G401.6 (cell line): ENCODE results near the gene BRD9.

Experiments
- FAIRE-seq: peaks from 2 replicates; lab custom pipeline; 2012; peaks lifted over from hg19 to GRCh38; lab: Jason Lieb, UNC

Gene BRD9

DNA sequence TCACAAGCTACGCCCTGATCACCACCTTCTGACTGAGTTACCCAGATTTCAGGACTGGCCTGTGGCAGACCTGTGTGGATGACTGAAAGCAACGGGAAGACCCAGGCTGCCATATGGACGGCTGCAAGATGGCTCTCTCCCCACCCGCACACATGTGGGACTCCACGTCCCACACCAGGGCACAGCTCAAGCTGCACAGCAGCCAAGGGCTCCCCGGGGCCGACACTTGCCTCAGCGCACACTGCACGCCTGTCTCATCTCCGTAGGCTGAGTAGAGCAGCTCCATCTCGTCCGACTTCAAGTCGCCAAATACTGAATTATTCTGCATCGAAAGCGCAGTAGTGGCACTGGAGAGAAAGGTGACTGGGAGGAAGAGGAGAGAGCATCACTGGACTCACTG is 14.5 kb downstream of the BRD9 start:
- no peak for FAIRE-seq

DNA sequence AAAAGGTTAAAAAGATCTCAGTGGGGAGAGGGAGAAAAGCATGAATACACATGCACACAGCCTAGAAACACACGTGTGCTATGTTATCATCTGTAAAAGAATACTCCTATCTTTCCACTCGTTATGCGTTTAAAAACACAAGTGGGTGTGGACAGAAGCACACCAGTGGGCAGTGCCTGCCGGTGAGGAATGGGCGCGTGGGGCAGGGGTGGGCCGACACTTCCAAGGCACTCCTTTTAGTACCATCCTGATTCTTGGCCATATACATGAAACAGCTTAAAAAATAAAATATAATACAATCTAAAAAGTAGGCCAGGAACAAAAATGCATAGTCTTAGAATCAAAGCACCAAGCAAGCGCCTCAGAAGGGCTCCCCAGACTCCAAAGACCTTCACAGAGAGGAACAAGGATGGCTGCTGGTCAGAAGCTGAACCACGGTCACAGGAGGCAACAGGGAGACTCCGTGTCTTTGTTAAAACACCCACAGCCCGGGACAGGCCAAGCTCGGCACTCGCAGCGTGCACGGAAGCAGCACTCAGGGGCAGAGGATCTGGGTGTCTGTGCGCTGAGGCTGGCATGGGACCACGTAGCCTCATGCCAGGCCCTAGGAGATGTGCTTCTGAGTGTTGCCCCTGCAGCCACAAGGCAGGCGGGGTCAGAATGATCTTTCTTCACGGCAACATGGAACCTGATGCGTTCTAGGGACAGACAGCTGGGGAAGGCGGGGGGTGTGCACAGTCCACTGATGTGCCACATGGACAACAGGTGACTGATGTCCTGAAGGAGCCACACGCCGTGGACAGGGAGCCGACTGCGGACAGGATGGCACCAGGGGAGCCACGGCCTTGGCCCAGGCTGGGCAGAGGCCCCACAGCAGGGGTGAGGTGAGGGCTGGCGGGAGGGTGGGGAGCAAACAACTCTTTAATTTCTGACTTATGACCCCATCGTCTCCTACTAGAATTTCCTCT is 15.9 kb downstream of the BRD9 start:
- FAIRE-seq, result no peak

DNA sequence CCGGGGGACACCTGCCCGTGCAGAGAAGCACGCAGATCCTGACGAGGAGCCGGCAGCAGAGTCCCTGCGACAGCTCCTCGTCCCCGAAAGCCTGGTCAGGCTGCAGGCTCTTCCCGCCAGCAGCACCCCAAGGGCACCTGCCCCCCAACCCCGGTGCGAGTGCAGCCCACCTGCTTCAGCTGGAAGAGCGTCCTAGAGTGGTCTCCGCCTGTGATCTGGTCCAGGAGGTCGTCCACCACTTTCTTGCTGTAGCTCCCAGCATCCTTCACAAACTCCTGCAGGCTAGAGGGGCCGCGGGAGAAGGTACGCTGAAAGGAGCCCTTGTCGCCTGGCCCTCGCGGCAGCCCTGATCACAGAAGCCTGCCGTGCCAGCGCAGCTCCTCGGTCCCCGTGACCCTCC is 16.7 kb downstream of the BRD9 start:
- no peak for FAIRE-seq

DNA sequence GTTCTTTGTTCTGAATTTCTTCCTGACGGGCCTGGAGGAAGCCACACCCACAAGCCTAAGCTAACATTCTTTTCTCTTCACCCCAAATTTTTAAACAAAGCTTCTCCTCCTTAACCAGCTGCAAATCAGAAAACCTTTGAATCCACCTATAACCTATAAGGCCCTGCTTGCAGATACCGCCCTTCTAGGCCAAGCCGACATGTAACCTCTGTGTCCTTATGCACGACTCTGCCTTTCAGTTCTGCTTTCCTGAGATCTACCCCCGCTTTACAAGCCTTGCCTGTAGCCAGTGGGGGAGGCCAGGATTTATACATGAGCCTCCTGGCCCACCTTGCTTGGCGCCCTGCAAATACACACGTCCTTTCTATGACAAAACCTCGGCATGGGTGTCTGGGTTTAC is 19.3 kb downstream of the BRD9 start:
- FAIRE-seq, result no peak

DNA sequence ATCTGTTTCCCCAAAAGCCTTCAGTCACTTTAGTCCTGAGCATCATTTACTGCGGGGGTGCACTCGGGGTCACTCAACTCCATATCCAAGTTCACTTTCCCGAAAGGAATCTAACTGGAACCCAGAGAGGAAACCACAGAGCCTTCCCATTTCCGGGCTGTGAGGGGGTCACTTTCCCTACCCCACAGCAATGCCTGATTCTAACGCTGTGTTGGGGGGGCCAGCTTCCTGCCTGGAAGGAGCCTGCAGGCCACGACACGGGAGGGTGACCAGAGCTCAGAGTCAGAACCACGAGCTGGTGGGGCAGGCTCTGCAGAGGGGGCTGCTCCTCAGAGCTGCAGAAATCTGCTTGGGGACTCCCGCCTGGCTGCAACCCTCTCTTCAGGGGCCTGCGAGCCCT is 20.3 kb downstream of the BRD9 start:
- no peak for FAIRE-seq

DNA sequence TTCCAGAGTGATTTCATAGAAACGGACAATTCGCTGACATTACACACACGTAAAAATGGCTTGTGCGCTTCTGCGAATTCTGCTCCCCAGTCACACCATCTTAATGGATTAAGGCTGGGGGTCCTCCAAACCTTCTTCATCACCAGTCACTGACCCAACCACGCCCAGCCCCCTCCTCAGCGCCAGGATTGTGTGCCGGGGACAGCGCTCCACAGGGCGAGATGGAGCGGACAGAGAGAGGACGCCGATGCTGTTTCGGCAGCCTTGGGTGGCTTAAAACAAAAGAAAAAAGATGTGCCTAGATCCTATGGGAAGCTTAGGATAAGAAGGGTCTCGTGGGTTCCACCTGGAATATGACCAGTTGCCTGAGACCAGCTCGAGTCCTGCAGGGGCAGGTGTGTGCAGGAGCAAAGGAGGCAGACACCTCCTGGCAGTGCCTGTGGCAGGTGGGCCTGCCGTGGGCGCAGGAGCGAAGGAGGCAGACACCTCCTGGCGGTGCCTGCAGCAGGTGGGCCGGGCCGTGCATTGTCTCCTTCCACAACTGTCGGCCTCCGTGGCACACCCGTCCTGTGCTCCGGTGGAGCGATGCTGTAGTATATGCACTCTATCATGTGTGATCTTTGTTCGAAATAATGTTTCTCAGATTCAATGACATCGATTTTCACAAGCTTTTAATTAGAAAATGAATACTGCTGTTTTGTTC is 20.9 kb downstream of the BRD9 start:
- FAIRE-seq, result no peak

DNA sequence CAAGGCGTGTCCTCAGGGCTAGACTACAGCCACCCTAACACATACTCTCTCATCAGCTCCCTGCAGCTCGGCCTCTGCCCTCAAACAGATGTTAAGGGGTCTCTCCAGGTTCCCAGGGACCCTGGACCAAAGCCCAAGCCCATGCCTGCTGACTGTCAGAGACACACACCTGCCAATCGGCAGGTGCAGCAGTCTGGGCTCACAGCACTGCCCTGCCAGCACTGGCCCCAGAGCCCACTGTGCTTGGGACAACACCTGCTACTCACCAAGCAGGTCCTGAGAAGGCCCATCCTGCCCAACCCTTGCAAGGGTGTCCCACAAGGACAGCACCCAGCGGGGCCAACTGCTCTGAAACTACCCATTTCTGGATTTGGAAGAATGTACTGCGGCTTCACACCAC is 21.6 kb downstream of the BRD9 start:
- no peak for FAIRE-seq

DNA sequence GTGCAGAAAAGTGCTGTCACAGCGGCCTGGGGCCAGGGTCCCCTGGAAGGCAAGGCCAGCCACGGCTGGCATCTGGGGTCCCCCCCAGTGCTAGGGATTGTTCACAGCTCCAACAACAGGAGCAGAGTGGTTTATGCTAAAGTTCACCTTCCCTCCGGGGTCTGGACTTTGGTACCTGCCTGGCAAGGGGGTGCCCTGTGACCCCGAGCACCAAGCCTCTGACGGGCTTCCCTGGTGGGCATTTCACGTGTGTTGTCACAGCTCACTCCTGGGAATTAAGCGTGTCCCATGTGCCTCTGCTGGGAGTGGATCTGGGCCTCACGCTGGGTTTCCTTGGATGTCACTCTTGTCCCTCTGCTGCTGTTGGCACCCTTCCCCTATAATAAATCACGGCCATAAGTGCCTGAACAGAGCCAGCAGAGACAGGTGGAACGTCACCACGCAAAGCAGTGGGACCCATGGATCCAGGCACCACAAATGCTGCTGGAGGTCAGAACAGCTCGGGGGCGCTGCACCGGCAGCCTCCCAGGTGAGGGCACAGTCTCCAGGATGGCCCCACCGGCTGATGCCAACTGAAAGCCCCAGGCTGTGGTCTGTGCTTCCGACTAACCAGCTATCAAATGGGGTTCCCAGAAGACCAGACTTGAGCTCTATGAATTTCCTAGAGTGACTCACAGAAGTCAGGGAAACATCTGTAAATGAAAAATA is 24.0 kb downstream of the BRD9 start:
- FAIRE-seq, result no peak

DNA sequence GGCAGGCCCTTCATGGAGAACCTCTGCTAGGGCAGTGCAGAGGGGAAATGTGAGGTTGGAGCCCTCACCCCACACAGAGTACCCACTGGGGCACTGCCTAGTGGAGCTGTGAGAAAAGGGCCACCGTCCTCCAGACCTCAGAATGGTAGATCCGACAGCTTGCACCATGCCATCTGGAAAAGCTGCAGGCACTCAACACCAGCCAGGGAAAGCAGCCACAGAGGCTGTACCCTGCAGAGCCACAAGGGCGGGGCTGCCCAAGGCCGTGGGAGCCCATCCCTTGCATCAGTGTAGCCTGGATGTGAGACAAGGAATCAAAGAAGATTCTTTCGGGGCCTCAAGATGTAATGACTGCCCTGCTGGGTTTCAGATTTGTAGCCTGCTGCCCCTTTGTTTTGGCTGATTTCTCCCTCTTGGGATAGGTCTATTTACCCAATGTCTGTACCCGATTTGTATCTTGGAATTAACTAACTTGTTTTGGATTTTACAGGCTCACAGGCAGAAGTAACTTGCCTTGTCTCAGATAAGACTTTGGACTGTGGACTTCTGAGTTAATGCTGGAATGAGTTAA is 25.2 kb downstream of the BRD9 start:
- FAIRE-seq, result no peak

DNA sequence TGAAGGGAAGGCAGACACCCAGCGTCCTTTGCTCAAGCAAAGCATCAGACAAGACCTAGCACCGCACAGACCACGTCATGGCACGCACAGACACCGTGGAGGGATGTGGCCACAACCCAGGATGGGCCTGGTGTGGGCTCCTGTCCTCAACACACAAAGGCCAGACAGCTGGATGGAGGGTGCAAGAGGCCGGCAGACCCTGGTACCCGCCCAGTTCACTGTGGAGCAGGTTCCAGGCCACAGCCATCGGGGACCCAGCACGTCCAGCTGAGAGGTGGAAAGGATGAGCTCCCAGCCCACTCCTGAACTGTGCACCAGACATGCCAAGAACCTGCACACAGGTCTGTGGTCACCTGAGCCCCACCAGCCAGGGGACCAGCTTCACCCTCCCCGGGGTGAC is 26.8 kb downstream of the BRD9 start:
- no peak for FAIRE-seq

DNA sequence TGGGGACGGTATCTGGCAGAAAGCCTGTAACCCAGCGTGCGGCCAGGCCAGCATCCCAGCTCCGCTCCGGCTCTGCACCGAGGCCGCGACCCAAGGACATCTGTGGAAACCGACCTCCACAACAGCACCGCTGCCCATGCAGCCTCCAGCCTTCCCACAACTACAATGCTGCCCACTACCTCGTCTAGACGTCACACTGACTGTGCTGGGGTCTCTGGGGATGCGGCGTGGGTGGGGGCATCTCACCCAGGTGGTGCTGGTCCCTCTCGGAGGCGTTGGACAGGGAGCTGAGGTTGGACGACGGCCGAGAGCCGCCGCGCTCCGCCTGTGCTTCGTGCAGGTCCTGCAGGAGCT is 27.5 kb downstream of the BRD9 start:
- FAIRE-seq, result no peak

DNA sequence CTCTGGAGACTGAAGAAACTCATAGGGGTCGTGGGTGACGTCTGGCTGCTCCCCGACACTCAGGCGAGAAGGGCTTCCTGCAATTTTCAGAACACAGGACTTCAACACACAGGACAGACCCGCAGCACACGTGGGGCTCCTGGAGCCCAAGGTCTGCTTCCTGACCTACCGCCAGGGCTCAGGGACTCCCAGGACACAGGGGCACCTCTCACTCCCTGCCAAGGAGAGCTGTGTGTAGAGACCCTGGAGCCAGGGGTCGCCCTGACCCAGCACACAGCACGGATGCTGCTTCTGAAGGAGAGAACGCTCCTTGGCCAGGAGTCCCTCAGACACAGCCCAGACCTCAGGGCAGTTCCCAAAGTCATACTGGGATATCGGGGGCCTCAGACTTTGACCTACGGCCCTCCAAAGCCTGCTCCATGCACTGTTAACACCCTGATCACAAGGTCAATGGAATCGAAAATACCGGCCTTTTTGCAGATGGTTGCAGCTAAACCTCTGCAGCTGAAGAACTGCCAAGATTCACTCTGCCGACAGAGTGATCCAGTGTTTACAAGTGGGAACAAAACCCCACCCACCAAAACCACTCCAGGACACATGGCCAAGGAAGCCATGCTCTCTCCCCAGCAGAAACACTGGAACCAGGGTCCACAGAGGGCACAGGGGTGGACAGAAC is 28.0 kb downstream of the BRD9 start:
- FAIRE-seq, result no peak

DNA sequence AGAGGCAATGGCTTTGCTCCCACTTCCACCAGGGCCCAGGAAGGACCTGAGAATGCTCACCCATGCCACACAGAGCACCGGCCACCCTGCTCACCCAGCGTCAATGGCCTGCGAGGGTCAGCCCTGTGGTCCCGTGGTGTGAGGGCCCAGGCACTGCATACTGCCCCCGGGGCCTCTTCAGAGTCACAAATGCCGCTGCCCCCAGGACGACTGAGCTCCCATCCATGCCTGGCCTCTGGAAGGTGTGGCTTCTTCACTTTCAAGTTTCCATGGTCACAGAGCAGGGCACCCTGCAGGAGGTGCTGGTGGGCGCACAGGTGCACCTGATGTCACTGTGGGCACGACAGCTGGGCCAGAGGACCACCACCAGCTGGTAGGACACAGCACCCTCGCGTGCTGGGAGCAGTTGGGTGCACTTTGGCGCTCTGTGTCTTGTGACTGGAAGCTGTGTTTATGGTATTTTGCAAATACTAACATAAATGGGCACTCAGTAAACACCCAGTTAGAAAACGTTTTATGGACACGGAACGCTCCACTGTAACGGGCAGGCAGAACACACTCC is 29.3 kb downstream of the BRD9 start:
- FAIRE-seq, result no peak

DNA sequence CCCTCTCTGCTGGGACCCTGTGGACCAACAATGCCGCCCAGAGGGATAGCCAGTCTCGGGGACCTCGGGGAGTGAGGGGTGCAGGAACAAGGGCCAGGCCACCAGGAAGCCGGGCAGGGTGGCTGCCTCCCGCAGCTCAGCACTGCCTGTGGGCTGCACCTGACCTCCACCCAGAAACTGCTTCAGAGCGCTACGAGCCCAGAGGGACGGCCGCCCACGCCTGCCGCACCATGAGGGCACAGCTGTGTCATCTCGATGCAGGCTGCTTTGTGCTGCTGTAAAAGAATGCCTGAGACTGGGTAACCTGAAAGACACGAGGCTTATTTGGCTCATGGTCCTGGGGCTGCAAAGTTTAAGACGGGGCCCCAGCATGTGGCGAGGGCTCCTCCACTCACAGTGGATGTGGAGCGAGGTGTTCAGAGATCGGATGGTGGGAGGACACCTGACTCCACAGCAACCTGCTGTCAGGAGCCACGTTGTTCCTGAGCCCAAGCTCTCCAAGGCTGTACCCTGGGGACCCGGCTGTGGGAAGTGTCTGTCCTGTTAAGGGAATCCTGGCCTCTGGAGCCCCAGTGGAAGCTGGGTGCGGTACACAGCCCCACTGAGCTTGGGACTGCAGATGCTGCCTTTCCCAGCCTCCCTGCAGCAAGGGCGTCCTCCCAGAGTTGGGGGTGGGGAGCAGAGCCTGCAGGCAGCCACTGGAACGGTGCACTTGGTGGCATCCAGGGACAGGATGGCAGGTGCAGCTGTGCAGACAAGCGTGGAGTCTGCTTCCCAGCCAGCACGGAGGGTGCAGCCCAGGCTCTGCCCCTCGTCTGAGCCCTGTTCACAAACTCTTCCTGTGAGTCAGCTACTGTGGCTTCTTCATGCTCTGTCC is 30.0 kb downstream of the BRD9 start:
- FAIRE-seq, result no peak

DNA sequence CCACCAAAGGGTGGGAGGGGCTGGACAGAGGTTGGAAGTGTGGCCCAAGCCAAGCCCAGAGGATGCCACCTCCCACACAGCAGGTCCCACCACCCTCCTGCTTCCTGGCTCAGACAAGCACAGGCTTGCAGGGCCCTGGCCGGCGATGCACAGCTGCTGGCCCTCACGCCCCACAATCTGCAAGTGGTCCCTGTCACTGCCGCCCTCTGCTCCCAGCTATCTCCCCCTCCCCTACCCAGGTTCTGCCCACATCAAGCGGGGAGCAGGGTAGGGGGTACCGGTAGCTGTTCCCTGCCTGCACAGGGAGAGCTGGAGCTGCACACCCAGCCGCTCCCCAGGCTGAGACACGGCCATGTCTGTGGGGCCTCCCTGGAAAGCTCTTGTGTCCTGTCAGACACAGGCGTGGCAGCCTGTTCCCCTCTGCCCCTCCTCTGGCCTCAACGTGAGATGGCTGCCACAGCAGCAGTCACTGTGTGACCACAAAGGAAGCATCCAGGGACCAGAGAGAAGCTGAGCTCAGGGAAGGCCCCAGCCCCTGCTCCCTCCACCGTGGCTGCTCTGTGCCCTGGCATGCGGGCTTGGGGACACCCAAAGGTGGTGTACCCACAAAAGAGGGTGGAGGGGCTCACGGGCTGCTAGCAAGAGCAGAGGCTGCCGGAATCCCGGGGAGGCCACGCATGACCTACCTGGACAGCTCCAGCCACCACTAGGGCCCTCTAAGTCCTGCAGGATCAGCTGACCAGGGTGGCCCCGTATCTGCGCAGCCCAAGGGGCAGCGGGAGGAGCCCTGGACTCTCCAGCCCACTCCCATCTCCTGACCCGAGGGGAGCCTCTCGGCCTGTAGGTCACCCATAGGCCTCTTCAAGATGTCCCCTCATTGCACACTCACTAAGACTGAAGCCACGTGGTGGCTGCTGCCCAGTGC is 30.9 kb downstream of the BRD9 start:
- no peak for FAIRE-seq

DNA sequence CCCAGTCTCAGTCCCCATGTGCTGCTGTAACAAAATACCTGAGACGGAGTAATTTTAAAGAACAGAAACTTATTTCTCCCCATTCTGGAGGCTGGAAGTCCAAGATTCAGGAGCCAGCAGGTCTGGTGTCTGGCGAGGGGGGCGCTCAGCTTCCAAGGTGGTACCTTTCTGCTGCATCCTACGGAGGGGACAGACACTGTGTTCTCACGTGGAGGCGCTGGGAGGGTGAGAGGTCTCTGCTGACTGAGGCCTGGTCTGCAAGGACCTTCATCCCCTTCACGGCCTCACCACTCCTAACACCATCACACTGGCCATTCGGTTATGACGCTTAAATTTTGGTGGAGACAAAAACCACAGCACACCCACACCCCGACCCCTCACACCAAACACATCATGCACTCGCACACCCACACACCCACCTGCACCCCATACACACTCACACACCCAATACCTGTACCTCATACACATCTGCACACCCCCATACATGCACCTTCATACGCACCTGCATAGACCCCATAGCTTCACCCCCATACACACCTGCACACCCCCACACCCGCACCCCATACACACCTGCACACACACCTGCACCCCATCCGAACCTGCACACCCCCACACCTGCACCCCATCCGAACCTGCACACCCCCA is 32.0 kb downstream of the BRD9 start:
- no peak for FAIRE-seq

DNA sequence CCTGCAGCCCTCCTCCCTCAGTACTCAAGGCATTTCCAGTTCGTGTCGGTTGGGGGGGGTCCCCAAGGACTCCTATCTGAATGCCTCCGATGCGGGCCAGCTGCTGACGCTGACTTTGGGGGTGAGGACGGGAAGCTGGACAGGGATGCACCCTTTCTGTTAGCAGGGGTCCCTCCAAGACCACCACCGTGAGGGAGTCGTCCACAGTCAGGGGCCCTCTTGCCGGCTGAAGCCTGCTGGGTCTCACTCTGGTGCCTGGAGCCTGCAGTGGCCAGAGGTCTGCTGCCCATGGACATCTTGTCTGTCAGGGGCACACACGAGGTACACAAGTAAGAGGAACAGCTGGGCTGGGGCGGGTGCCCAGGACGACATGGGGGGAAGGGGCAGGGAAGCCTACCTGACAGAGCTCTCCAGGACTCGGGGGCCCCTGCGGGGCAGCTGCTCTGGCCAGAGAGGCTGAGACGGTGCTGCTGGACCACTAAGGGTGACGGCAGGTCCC is 32.8 kb downstream of the BRD9 start:
- FAIRE-seq, result no peak

DNA sequence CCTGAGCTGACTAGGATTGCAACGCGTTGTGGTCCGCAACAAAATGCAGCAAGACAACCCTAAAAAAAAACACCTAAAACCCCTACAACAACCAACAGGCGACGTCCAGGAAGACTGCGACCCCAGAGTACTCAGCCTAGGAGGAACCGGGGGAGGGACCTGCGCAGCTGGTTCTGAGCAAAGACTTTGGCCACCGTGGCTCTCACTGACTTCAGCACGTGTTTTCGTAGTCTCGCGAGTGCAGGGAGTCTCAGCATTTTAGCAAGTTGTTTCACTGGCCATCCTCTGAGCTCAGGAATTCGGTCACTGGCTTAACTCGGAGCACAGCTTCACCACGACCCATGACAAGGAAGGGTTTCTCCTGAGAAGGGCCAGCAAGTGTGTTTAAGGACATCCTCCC is 33.2 kb downstream of the BRD9 start:
- FAIRE-seq, result no peak

DNA sequence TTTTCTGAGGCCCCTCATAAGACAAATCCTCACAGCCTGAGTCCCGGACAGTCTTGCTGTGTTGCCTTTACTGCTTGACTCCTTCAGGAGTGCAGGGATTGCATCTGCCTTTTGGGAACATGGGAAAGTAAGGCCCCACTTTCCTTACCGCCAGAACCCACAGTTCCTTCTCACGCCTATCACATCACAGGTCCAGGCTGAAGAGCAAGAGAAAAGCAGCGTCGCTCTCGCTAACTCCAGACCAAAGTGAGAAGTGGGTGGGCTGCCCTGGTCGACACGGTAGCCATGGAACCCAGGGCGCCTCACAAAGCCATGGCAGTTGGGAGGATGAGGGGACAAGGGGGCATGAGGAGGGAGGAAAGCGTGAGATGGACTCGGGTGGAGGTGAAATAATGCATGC is 33.9 kb downstream of the BRD9 start:
- no peak for FAIRE-seq
